GM19324 (cell line): ENCODE measurements around the gene TRPM4.
"Not testable (repeated sequence)": the region's sequence is repeated elsewhere in the genome, so short reads cannot be mapped to it uniquely, and the experiment has no call there.

ENCODE experiments used
- ATAC-seq: cut with Tn5 transposase; IDR thresholded peaks from one replicate; pipeline ENCODE4 v1.9.1; 2021; ENCODE audit warnings: mild to moderate bottlenecking, moderate library complexity; ENCODE audit not compliant: unreplicated experiment, low FRiP score

The TRPM4 gene

GRCh38 chr19:49186108-49186507, 28.5 kb downstream of the TRPM4 start:
- no peak for ATAC-seq

- no peak for ATAC-seq
Observed at GRCh38 chr19:49188626-49189200, 31.1 kb downstream of the TRPM4 start.

DNA sequence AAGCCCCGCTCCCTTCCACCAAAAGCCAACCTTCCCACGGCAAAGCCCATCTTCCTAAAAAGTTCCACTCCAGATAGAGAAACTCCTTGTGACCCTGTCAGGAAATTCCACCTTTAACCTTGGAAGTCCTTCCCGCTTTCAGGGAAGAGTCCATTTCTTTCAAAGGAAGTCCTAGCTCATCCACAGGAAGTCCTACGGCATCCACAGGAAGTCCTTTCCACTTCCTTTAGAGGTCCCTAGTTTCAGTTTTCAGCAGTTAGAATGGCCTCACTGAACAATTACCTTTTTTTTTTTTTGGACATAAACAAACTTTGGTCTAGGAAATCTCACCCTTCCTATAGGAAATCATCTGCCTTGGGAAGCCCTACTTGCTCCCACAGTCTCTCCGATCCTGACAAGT, 31.7 kb downstream of the TRPM4 start:
- no peak for ATAC-seq

- no peak for ATAC-seq
Observed at GRCh38 chr19:49190781-49191180, 33.2 kb downstream of the TRPM4 start.

GRCh38 chr19:49193822-49194394, 36.3 kb downstream of the TRPM4 start:
- ATAC-seq: no peak

DNA sequence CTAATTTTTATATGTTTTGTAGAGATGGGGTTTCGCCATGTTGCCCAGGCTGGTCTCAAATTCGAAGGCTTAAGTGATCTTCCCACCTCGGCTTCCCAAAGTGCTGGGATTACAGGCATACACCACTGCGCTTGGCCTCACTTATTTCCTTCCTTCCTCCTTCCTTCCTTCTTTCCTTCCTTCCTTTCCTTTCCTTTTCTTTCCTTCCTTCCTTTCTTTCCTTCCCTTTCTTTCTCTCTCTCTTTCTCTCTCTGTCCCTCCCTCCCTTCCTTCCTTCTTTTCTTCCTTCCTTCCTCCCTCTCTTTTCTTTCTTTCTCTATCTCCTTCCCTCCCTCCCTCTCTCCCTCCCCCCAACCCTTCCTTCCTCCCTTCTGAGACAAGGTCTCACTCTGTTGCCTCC, 36.8 kb downstream of the TRPM4 start:
- no peak for ATAC-seq

DNA sequence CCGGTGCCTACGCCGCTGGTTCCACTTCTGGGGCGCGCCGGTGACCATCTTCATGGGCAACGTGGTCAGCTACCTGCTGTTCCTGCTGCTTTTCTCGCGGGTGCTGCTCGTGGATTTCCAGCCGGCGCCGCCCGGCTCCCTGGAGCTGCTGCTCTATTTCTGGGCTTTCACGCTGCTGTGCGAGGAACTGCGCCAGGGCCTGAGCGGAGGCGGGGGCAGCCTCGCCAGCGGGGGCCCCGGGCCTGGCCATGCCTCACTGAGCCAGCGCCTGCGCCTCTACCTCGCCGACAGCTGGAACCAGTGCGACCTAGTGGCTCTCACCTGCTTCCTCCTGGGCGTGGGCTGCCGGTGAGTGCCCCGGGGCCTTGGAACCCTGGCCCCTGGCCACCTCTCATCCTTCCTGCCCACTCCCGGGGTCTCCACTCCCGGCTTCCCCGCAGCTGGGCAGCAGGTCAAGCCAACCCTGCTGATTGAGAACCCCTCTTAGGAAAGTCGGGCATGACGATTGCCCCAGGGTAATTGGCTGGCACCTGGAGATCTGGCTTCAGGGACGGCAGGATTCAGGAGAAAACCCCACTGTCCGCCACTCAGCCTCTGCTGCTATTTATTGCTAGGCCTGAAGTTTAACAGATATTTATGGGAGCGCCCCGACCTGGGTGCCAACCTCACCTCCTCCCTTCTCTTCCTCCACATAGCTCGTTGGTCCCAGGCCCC, 39.1 kb downstream of the TRPM4 start:
- ATAC-seq: no peak

GRCh38 chr19:49200238-49200862, 42.8 kb downstream of the TRPM4 start:
- no peak for ATAC-seq

- no peak for ATAC-seq
Observed at GRCh38 chr19:49201042-49201441, 43.5 kb downstream of the TRPM4 start.

- no peak for ATAC-seq
Observed at GRCh38 chr19:49205114-49205513, 47.5 kb downstream of the TRPM4 start.

GRCh38 chr19:49209502-49209901, 51.9 kb downstream of the TRPM4 start:
- not testable (repeated sequence) for ATAC-seq

- no peak for ATAC-seq
Observed at GRCh38 chr19:49210108-49210900, 52.7 kb downstream of the TRPM4 start.

DNA sequence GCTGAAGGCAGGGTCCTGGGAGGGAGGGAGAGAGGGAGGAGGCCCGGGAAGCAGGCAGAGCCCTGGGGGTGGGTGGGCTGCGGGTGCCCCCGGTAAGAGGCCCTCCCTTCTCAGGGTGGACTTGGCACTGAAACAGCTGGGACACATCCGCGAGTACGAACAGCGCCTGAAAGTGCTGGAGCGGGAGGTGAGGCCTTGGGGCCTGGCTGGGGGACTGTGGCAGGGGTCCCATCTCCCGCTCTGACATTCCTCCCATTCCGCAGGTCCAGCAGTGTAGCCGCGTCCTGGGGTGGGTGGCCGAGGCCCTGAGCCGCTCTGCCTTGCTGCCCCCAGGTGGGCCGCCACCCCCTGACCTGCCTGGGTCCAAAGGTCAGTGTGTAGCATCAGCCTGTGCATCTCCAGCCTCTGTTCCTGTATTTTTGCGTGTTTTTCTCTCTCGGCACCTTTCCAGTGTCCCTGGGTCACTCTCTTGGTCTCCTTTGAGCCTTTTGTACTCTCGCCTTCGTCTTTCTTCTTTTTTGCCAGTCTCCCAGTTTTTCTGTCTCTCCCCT, 53.4 kb downstream of the TRPM4 start:
- no peak for ATAC-seq

GRCh38 chr19:49212016-49212701, 54.6 kb downstream of the TRPM4 start:
- no peak for ATAC-seq

GRCh38 chr19:49213791-49214190, 56.2 kb downstream of the TRPM4 start:
- ATAC-seq: no peak

- ATAC-seq: no peak
Observed at GRCh38 chr19:49214701-49215100, 57.1 kb downstream of the TRPM4 start.

DNA sequence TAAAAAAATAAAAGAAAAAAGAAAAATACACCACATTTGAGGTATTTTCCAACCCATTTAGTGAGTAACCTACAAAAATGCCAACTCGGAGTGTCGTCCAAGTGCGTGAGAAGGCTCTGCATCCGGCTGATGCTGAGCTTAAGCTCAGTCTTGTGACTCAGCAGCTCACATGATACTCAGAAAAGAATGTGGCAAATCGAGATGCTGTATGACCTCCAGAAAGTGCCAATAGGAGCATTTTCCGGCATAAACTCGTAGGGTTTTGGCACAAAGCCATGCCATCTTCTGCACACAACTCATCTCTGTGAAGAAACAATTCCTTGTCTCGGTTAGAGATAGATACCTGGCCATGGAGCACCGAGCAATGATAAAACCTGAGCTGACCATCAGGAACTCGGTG, 58.5 kb downstream of the TRPM4 start:
- no peak for ATAC-seq

- no peak for ATAC-seq
Observed at GRCh38 chr19:49217382-49217781, 59.8 kb downstream of the TRPM4 start.

- no peak for ATAC-seq
Observed at GRCh38 chr19:49222011-49222410, 64.4 kb downstream of the TRPM4 start.

DNA sequence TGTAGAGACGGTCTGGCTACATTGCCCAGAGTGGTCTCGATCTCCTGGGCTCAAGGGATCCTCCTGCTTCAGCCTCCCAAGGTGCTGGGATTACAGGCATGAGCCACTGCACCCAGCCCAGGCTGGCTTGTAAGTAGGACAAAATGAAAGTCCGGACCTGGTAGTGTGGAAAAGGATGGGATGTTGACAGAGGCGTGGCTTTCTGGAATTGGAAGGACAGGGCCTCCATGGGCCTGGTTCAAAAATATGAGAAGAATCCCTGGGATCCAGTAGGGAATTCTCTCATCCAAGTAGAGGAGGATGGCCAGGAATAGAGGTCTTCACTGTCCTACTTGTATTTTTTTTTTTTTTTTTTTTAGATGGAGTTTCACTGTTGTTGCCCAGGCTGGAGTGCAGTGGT, 64.9 kb downstream of the TRPM4 start:
- no peak for ATAC-seq
